Measurements from ENCODE around the gene ALLC. TPM values are rescaled to one million over a fixed set of nuclear protein-coding genes. Genes with fewer than 3 reads are reported as not detected.

Gene ALLC
- total and polyA plus RNA-seq, 9 of the 15 experiments (the other 6 are each of a cell fraction or from before 2014, with no cell fraction given): not detected

GRCh38 chr2:3706892-3707291 is 48.9 kb downstream of the ALLC start:
- in situ Hi-C loops (cut with MboI): no loop called here
- Histone ChIP-seq H3K9ac (ENCODE audit: insufficient read depth in 1 of 2, low read depth in 2 of 2, low read length in 2 of 2) (no peak overlapping the region), H3K4me2 (ENCODE audit: insufficient read depth, low read length) (no peak overlapping the region), H3K27me3 (ENCODE audit: control insufficient read depth in 2 of 2, insufficient read depth in 2 of 2, low read length in 2 of 2) (peaks cover 8 to 14% of the 10 kb centered on the region in 2 experiments; a peak in 4 of 5 replicates), H3K27ac (ENCODE audit: extremely low read depth, low read depth, low read length) (no peak overlapping the region), H2AFZ (ENCODE audit: low read depth, low read length) (no peak overlapping the region), H3K4me3 (no peak overlapping the region), H3K79me2 (ENCODE audit: control insufficient read depth, insufficient read depth, low read length) (no peaks in the 10 kb centered on the region), H3K9me1 (ENCODE audit: control insufficient read depth, insufficient read depth, low read length) (no peaks in the 10 kb centered on the region), H3K9me3 (replicated peaks; ENCODE audit: control insufficient read depth, insufficient read depth, low read depth, low read length) (no peaks in the 10 kb centered on the region), H3K4me1 (replicated peaks in 1 of 2; ENCODE audit: control insufficient read depth in 2 of 2, insufficient read depth in 2 of 2, low read length in 2 of 2) (no peaks in the 10 kb centered on the region), H3K36me3 (ENCODE audit: control insufficient read depth, insufficient read depth, low read length) (no peaks in the 10 kb centered on the region), H4K20me1 (replicated peaks; ENCODE audit: control insufficient read depth, insufficient read depth, low read length) (no peaks in the 10 kb centered on the region)
- ChIA-PET CTCF (ENCODE audit: low intra/inter-chr PET ratio) (no interaction called here), POLR2A (no interaction called here)
- ATAC-seq (no peak), FAIRE-seq (no peak), DNase-seq (ENCODE audit: extremely low read depth in 1 of 4, low spot score in 3 of 4) (no peak)
- intact Hi-C loops (cut with micrococcal nuclease): no loop called here
- BruUV-seq (replicated peaks): no TSS peak
- WGBS (ENCODE audit: insufficient coverage, low coverage, missing lambda C conversion rate): 0% methylated on average over 5 of the region's 5 CpGs
- TF ChIP-seq SP2 (IDR thresholded peaks at IDR 0.05; ENCODE audit: extremely low read depth, low read depth, low read length, poor library complexity, severe bottlenecking) (no peak), SREBF2 (CRISPR knock-in tag; IDR thresholded peaks at IDR 0.05) (no peak), NR4A1 (CRISPR knock-in tag; IDR thresholded peaks at IDR 0.05) (no peak), NR4A1 (tag; IDR thresholded peaks at IDR 0.05) (no peak), GTF2E2 (tag; IDR thresholded peaks at IDR 0.05) (no peak)

DNA sequence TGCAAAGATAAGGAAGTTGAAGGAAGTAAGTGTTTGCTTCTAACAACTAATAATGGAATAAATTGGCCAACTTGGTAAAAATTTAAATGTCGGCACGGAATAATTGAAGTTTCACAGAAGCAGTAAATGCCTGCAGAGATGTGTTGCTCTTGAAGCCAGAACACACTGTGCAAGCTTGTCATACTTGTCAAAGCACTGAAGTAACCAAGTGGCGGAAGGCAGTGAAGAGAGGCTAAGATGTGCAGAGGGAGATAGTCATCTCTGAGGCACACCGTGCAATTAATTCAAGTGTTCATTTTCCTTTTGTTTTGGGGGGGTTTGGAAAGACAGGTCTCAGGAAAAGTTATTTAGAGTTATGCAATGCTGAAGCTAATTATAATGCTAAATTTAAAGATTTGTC is 50.6 kb downstream of the ALLC start:
- Histone ChIP-seq H3K79me2 (ENCODE audit: control insufficient read depth, insufficient read depth, low read length) (no peaks in the 10 kb centered on the region), H3K4me2 (ENCODE audit: insufficient read depth, low read length) (no peak overlapping the region), H3K9ac (ENCODE audit: insufficient read depth in 1 of 2, low read depth in 2 of 2, low read length in 2 of 2) (no peak overlapping the region), H3K4me3 (no peak overlapping the region), H4K20me1 (replicated peaks; ENCODE audit: control insufficient read depth, insufficient read depth, low read length) (no peaks in the 10 kb centered on the region), H3K9me3 (replicated peaks; ENCODE audit: control insufficient read depth, insufficient read depth, low read depth, low read length) (no peaks in the 10 kb centered on the region), H3K36me3 (ENCODE audit: control insufficient read depth, insufficient read depth, low read length) (no peaks in the 10 kb centered on the region), H3K4me1 (replicated peaks in 1 of 2; ENCODE audit: control insufficient read depth in 2 of 2, insufficient read depth in 2 of 2, low read length in 2 of 2) (no peaks in the 10 kb centered on the region), H3K9me1 (ENCODE audit: control insufficient read depth, insufficient read depth, low read length) (no peaks in the 10 kb centered on the region), H2AFZ (ENCODE audit: low read depth, low read length) (no peak overlapping the region), H3K27me3 (ENCODE audit: control insufficient read depth in 2 of 2, insufficient read depth in 2 of 2, low read length in 2 of 2) (peaks cover 4 to 5% of the 10 kb centered on the region in 2 experiments; a peak in 2 of 5 replicates), H3K27ac (ENCODE audit: extremely low read depth, low read depth, low read length) (no peak overlapping the region)
- ATAC-seq (no peak), DNase-seq (ENCODE audit: extremely low read depth in 1 of 4, low spot score in 3 of 4) (no peak), FAIRE-seq (no peak)
- ChIA-PET CTCF (ENCODE audit: low intra/inter-chr PET ratio) (no interaction called here), POLR2A (interaction anchor here (1.4 kb wide), 1 partner anchor 8 kb away, joined by 3 read pairs; no protein-coding TSS in a partner anchor)
- TF ChIP-seq ZNF253 (CRISPR knock-in tag; conservative IDR thresholded peaks at IDR 0.05) (no peak), HDAC1 (IDR thresholded peaks at IDR 0.05) (no peak), ZNF24 (IDR thresholded peaks at IDR 0.05) (no peak), ATF1 (CRISPR knock-in tag; IDR thresholded peaks at IDR 0.05) (no peak), ATF1 (tag; IDR thresholded peaks at IDR 0.05) (no peak)
- TF ChIP-seq, protein P1, sequence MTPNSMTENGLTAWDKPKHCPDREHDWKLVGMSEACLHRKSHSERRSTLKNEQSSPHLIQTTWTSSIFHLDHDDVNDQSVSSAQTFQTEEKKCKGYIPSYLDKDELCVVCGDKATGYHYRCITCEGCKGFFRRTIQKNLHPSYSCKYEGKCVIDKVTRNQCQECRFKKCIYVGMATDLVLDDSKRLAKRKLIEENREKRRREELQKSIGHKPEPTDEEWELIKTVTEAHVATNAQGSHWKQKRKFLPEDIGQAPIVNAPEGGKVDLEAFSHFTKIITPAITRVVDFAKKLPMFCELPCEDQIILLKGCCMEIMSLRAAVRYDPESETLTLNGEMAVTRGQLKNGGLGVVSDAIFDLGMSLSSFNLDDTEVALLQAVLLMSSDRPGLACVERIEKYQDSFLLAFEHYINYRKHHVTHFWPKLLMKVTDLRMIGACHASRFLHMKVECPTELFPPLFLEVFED (CRISPR knock-in tag; conservative IDR thresholded peaks at IDR 0.05): no peak
- WGBS (ENCODE audit: insufficient coverage, low coverage, missing lambda C conversion rate): 0% methylated on average over 4 of the region's 4 CpGs
- no TSS peak for BruUV-seq (replicated peaks)
- in situ Hi-C loops (cut with MboI): no loop called here
- intact Hi-C loops (cut with micrococcal nuclease): no loop called here

Measured in K562 (cell line).